Esophagus squamous epithelium (tissue), 4 donors: ENCODE data around the gene IDH1.

Experiments
- CTCF ChIP-seq, 6 experiments: fragments of 450-650 bp in 4 of 6; fragments of 200-600 bp in 2 of 6; sonication (generic) in 2 of 6; IDR thresholded peaks; one replicate each; pipeline ENCODE4 v1.5.1; 2016 to 2019; ENCODE audit warnings: antibody characterized with exemption in 6 of 6, mild to moderate bottlenecking in 4 of 6, moderate library complexity in 4 of 6
- POLR2A ChIP-seq, 4 donors: fragments of 450-650 bp; IDR thresholded peaks; one replicate each; pipeline ENCODE4 v1.6.1; 2017; ENCODE audit warnings: antibody characterized with exemption in 4 of 4, mild to moderate bottlenecking in 4 of 4, moderate library complexity in 3 of 4

- no peak for TF ChIP-seq CTCF (IDR thresholded peaks at IDR 0.05)
- no peak for TF ChIP-seq POLR2A (IDR thresholded peaks at IDR 0.05)
These were observed 46.4 kb downstream of the IDH1 start for GRCh38 chr2:208208335-208209085.
